Measurements from ENCODE around the gene RASSF1.

RASSF1 gene

GRCh38 chr3:50341996-50342650 lies 1.5 kb upstream of the RASSF1 start:
- no peak for DNase-seq

- DNase-seq: no peak
Measured at GRCh38 chr3:50341537-50341936, 901 bp upstream of the RASSF1 start.

- no peak for DNase-seq
Measured at GRCh38 chr3:50340147-50340447, 539 bp downstream of the RASSF1 start.

- no peak for DNase-seq
Measured at GRCh38 chr3:50339485-50340146, 1.0 kb downstream of the RASSF1 start.

- no peak for DNase-seq
Measured at GRCh38 chr3:50338965-50339364, 1.7 kb downstream of the RASSF1 start.

- DNase-seq: peak; percentile 93
Measured at GRCh38 chr3:50337175-50337861, 3.3 kb downstream of the RASSF1 start.

GRCh38 chr3:50336452-50337174 lies 4.0 kb downstream of the RASSF1 start:
- DNase-seq: no peak

GRCh38 chr3:50334339-50335075 lies 6.1 kb downstream of the RASSF1 start:
- no peak for DNase-seq

- DNase-seq: no peak
Measured at GRCh38 chr3:50333744-50334328, 6.8 kb downstream of the RASSF1 start.

- no peak for DNase-seq
Measured at GRCh38 chr3:50331364-50331907, 9.2 kb downstream of the RASSF1 start.

- no peak for DNase-seq
Measured at GRCh38 chr3:50330330-50330729, 10.3 kb downstream of the RASSF1 start.

- peak; percentile 96 for DNase-seq
Measured at GRCh38 chr3:50327943-50328691, 12.5 kb downstream of the RASSF1 start, which contains the start of gene TUSC2. TSS of gene TUSC2 (minus strand) at chr3:50328223. CDS start at chr3:50328099, 124 bp downstream.

GRCh38 chr3:50327129-50327528 lies 13.5 kb downstream of the RASSF1 start:
- DNase-seq: no peak

- DNase-seq: no peak
Measured at GRCh38 chr3:50326182-50326541, 14.5 kb downstream of the RASSF1 start.

- DNase-seq: no peak
Measured at GRCh38 chr3:50325497-50326181, 15.0 kb downstream of the RASSF1 start.

- no peak for DNase-seq
Measured at GRCh38 chr3:50325113-50325480, 15.5 kb downstream of the RASSF1 start.

- peak; percentile 57 for DNase-seq
Measured at GRCh38 chr3:50324351-50325112, 16.1 kb downstream of the RASSF1 start.

GRCh38 chr3:50323614-50324199 lies 16.9 kb downstream of the RASSF1 start:
- DNase-seq: no peak

- no peak for DNase-seq
Measured at GRCh38 chr3:50323092-50323600, 17.5 kb downstream of the RASSF1 start.

Measured in KG1 (cell line).